CD14-positive monocyte (primary cell): ENCODE results near the gene ARHGAP45. TPM values are rescaled to one million over a fixed set of nuclear protein-coding genes. Genes with fewer than 3 reads are reported as not detected.
A peak's percentile ranks its signal among the peaks of the same experiment; 100 is the strongest.

ENCODE experiments used
- DNase-seq, 3 donors: peaks; one replicate each; pipeline ENCODE4 v3.0.0-alpha.2; 2011 to 2022
- H2AFZ ChIP-seq: 2 replicates; pipeline ENCODE4 v1.6.0; 2012; ENCODE audit warnings: mild to moderate bottlenecking, low read depth, low read length, inconsistent platforms; ENCODE audit not compliant: insufficient read depth, poor library complexity, severe bottlenecking
- H3K27ac ChIP-seq, 2 donors: 1 replicate in 1 of 2; 2 replicates in 1 of 2; pipeline ENCODE4 v1.5.1; 2012 to 2013; ENCODE audit warnings: low read length in 2 of 2, control low read depth in 1 of 2, inconsistent platforms in 1 of 2, low read depth in 1 of 2, mild to moderate bottlenecking in 1 of 2
- H3K27me3 ChIP-seq, 2 donors: one replicate each; pipeline versions ENCODE4 v1.6.0 to v1.6.1; 2011 to 2013; ENCODE audit warnings: low read length in 2 of 2; ENCODE audit not compliant: control insufficient read depth in 2 of 2, insufficient read depth in 2 of 2
- H3K36me3 ChIP-seq, 2 donors: replicated peaks in 1 of 2; 1 replicate in 1 of 2; 2 replicates in 1 of 2; pipeline versions ENCODE4 v1.5.1 to v1.6.1; 2012 to 2013; ENCODE audit warnings: low read length in 2 of 2, control low read depth in 1 of 2, inconsistent platforms in 1 of 2, mild to moderate bottlenecking in 1 of 2; ENCODE audit not compliant: insufficient read depth in 2 of 2, control insufficient read depth in 1 of 2
- H3K4me1 ChIP-seq, 2 donors: 1 replicate in 1 of 2; 2 replicates in 1 of 2; pipeline versions ENCODE4 v1.5.1 to v1.6.1; 2012 to 2013; ENCODE audit warnings: low read length in 2 of 2, control low read depth in 1 of 2, inconsistent platforms in 1 of 2, mild to moderate bottlenecking in 1 of 2, moderate library complexity in 1 of 2; ENCODE audit not compliant: insufficient read depth in 2 of 2, control insufficient read depth in 1 of 2
- H3K4me2 ChIP-seq: replicated peaks from 2 replicates; pipeline ENCODE3; 2012; ENCODE audit warnings: low read length, moderate library complexity, mild to moderate bottlenecking; ENCODE audit not compliant: poor library complexity, severe bottlenecking; ENCODE audit errors: extremely low read depth
- H3K4me3 ChIP-seq, 3 experiments: fragments of 200-600 bp in 1 of 3; sonication (generic) in 1 of 3; replicated peaks in 1 of 3; 1 replicate in 2 of 3; 2 replicates in 1 of 3; pipeline ENCODE4 v1.5.1; 2011 to 2013; ENCODE audit warnings: low read length in 3 of 3, mild to moderate bottlenecking in 3 of 3, control low read depth in 2 of 3, low read depth in 2 of 3, inconsistent platforms in 1 of 3, moderate library complexity in 1 of 3
- H3K79me2 ChIP-seq: 2 replicates; pipeline ENCODE4 v1.6.0; 2012; ENCODE audit warnings: mild to moderate bottlenecking, control low read depth, inconsistent platforms, low read length, moderate library complexity; ENCODE audit not compliant: insufficient read depth
- H3K9ac ChIP-seq: 2 replicates; pipeline ENCODE4 v1.6.0; 2017; ENCODE audit warnings: low read length, mild to moderate bottlenecking; ENCODE audit not compliant: insufficient read depth, poor library complexity, severe bottlenecking
- H3K9me3 ChIP-seq, 2 donors: replicated peaks in 1 of 2; 1 replicate in 1 of 2; 2 replicates in 1 of 2; pipeline versions ENCODE4 v1.5.1 to v1.6.1; 2012 to 2013; ENCODE audit warnings: low read length in 2 of 2, control low read depth in 1 of 2; ENCODE audit not compliant: control insufficient read depth in 1 of 2, insufficient read depth in 1 of 2
- H4K20me1 ChIP-seq: 2 replicates; pipeline ENCODE4 v1.6.0; 2012; ENCODE audit warnings: mild to moderate bottlenecking, low read length, control low read depth, moderate library complexity; ENCODE audit not compliant: insufficient read depth
- H3K27ac Mint-ChIP-seq, 7 donors: one replicate each; pipeline ENCODE4 v1.8.0; 2020; ENCODE audit warnings: mild to moderate bottlenecking in 7 of 7, mixed read lengths in 7 of 7, moderate library complexity in 6 of 7, inconsistent platforms in 2 of 7
- H3K27me3 Mint-ChIP-seq, 3 donors: one replicate each; pipeline ENCODE4 v1.8.0; 2021 to 2022; ENCODE audit warnings: low read depth in 3 of 3, mild to moderate bottlenecking in 3 of 3, mixed read lengths in 3 of 3, moderate library complexity in 3 of 3, inconsistent platforms in 1 of 3
- H3K36me3 Mint-ChIP-seq, 2 donors: one replicate each; pipeline ENCODE4 v1.8.0; 2020; ENCODE audit warnings: mixed read lengths in 2 of 2, inconsistent platforms in 1 of 2, mild to moderate bottlenecking in 1 of 2
- H3K4me1 Mint-ChIP-seq: one replicate; pipeline ENCODE4 v1.8.0; 2020; ENCODE audit warnings: mild to moderate bottlenecking, mixed read lengths
- H3K4me3 Mint-ChIP-seq, 2 donors: one replicate each; pipeline ENCODE4 v1.8.0; 2020; ENCODE audit warnings: mild to moderate bottlenecking in 2 of 2, mixed read lengths in 2 of 2, moderate library complexity in 1 of 2
- H3K9me3 Mint-ChIP-seq, 7 donors: one replicate each; pipeline ENCODE4 v1.8.0; 2020 to 2022; ENCODE audit warnings: mixed read lengths in 7 of 7, mild to moderate bottlenecking in 6 of 7, moderate library complexity in 6 of 7, inconsistent platforms in 2 of 7
- CTCF ChIP-seq: fragments of 200-600 bp; IDR thresholded peaks from one replicate; pipeline ENCODE4 v1.8.0; 2022; ENCODE audit warnings: antibody characterized with exemption, mild to moderate bottlenecking
- WGBS: methylation state at CpG from one replicate; pipeline ENCODE4 v1.1.5; 2013; ENCODE audit warnings: missing lambda C conversion rate; ENCODE audit not compliant: insufficient coverage; 5-methylcytosine and 5-hydroxymethylcytosine counted together
- intact Hi-C, 2 donors: fragments of 100-400 bp; cut with micrococcal nuclease; formaldehyde crosslinking; loops; one replicate each; pipeline versions ENCODE4 v1.15.0 to v1.15.1; 2023
- polyA plus RNA-seq, 3 donors: library from polyadenylated mRNA; depleted of rRNA in 1 of 3; unstranded in 2 of 3; stranded (reverse) in 1 of 3; fragments of 300-500 nt in 2 of 3; fragments of >200 nt in 1 of 3; fragmentation: Illumina TruSeq in 2 of 3; gene quantifications; 1 replicate in 2 of 3; 2 replicates in 1 of 3; pipeline ENCODE4 v1.2.3, GENCODE V29; 2012 to 2021

The ARHGAP45 gene
- polyA plus RNA-seq, 3 donors, result 108 to 308 (median 137) TPM

GRCh38 chr19:1122021-1122971 is 55.3 kb downstream of the ARHGAP45 start:
- Histone ChIP-seq H3K79me2 (peaks cover 15% of the 10 kb centered on the region), H3K36me3 (peaks cover 91 to 100% of the 10 kb centered on the region in 2 donors), H4K20me1 (peaks cover 98% of the 10 kb centered on the region), H3K4me2 (no peak overlapping the region), H3K27ac (no peak overlapping the region), H2AFZ (no peak overlapping the region), H3K27me3 (no peaks in the 10 kb centered on the region), H3K9me3 (no peaks in the 10 kb centered on the region), H3K4me3 (no peak overlapping the region), H3K4me1 (no peaks in the 10 kb centered on the region), H3K9ac (no peak overlapping the region)
- Mint-ChIP-seq H3K4me3 (no peak overlapping the region), H3K27me3 (peaks cover 0 to 3% (median 0%) of the 10 kb centered on the region in 3 donors), H3K9me3 (peaks cover 0 to 3% (median 0%) of the 10 kb centered on the region in 7 donors), H3K36me3 (peaks cover 66 to 92% of the 10 kb centered on the region in 2 donors), H3K27ac (peak overlapping the region in 2 of 7 donors; percentile 25 to 74), H3K4me1 (no peaks in the 10 kb centered on the region)
- no peak for DNase-seq
- TF ChIP-seq CTCF, result no peak
- 98% methylated on average over 40 of the region's 63 CpGs for WGBS
- intact Hi-C loops, result no loop called here

GRCh38 chr19:1122972-1123363 is 56.0 kb downstream of the ARHGAP45 start:
- Mint-ChIP-seq H3K4me1 (no peaks in the 10 kb centered on the region), H3K4me3 (no peak overlapping the region), H3K9me3 (peaks cover 0 to 3% (median 0%) of the 10 kb centered on the region in 7 donors), H3K27me3 (peaks cover 0 to 2% (median 0%) of the 10 kb centered on the region in 3 donors), H3K36me3 (peaks cover 66 to 92% of the 10 kb centered on the region in 2 donors), H3K27ac (peak overlapping the region in 2 of 7 donors; percentile 74 to 87)
- intact Hi-C loops, result no loop called here
- Histone ChIP-seq H4K20me1 (peaks cover 98% of the 10 kb centered on the region), H3K4me1 (no peaks in the 10 kb centered on the region), H3K36me3 (peaks cover 91 to 100% of the 10 kb centered on the region in 2 donors), H3K27ac (no peak overlapping the region), H3K27me3 (no peaks in the 10 kb centered on the region), H3K79me2 (peaks cover 22% of the 10 kb centered on the region), H3K9ac (no peak overlapping the region), H3K4me2 (no peak overlapping the region), H2AFZ (no peak overlapping the region), H3K9me3 (no peaks in the 10 kb centered on the region), H3K4me3 (no peak overlapping the region)
- DNase-seq, result peak; percentile 43 to 66 (median 62)
- 94% methylated on average over 8 of the region's 21 CpGs for WGBS
- no peak for TF ChIP-seq CTCF
